Neural crest cell (in vitro differentiated cells): ENCODE data around the gene LRRC75B. TPM values are rescaled to one million over a fixed set of nuclear protein-coding genes. Genes with fewer than 3 reads are reported as not detected.
"Not testable (repeated sequence)": the region's sequence is repeated elsewhere in the genome, so short reads cannot be mapped to it uniquely, and the experiment has no call there.

ENCODE experiments used
- DNase-seq: peaks from one replicate; pipeline ENCODE4 v3.0.0; 2021; ENCODE audit warnings: low read depth, mixed read lengths, low spot score
- H3K27ac Mint-ChIP-seq: one replicate; pipeline ENCODE4 v1.8.0; 2021; ENCODE audit warnings: mild to moderate bottlenecking, mixed read lengths; ENCODE audit not compliant: unreplicated experiment
- H3K27me3 Mint-ChIP-seq: 2 replicates; pipeline ENCODE4 v1.8.0; 2021; ENCODE audit warnings: low read depth, mild to moderate bottlenecking, mixed read lengths
- H3K36me3 Mint-ChIP-seq: 2 replicates; pipeline ENCODE4 v1.8.0; 2021; ENCODE audit warnings: low read depth, mild to moderate bottlenecking, mixed read lengths
- H3K4me1 Mint-ChIP-seq: 2 replicates; pipeline ENCODE4 v1.8.0; 2021; ENCODE audit warnings: mixed read lengths
- H3K4me3 Mint-ChIP-seq: one replicate; pipeline ENCODE4 v1.8.0; 2021; ENCODE audit warnings: mild to moderate bottlenecking, mixed read lengths
- H3K9me3 Mint-ChIP-seq: 2 replicates; pipeline ENCODE4 v1.8.0; 2021; ENCODE audit warnings: mixed read lengths
- total RNA-seq: library from RNA; stranded (reverse); gene quantifications from 2 replicates; pipeline ENCODE4 v1.2.1, GENCODE V29; 2021
- TF ChIP-seq, protein P1 (sequence below): fragments of 200-600 bp; sonication (generic); conservative IDR thresholded peaks from 2 replicates; pipeline ENCODE4 v1.5.0; 2021; ENCODE audit warnings: antibody characterized with exemption, mild to moderate bottlenecking

Gene LRRC75B
- total RNA-seq, 1 donor from 2014 or later: 16.7 TPM

DNA sequence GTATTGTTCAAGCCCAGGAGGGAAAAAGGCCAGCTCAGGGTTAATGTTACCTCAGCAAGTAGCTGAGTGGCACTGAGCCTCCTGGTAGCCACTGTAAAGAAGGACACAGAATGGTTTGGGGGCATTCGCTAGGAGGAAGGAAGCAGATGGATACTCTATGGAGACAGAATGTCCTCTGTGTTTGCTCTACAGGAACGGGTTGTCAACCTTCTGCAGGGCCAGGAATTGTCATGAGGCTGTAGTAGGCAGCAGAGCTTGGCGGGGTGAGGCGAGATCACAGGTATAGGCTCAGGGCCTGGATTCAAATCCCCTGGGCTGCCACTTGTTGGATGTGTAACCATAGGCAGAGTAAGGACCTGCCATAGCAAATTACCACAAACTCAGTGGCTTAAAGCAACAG, 3.0 kb upstream of the LRRC75B start:
- no peak overlapping the region for H3K27ac Mint-ChIP-seq
- H3K9me3 Mint-ChIP-seq: no peaks in the 10 kb centered on the region
- no peak overlapping the region for H3K4me3 Mint-ChIP-seq
- H3K4me1 Mint-ChIP-seq: peaks cover 11% of the 10 kb centered on the region
- TF ChIP-seq, protein P1, sequence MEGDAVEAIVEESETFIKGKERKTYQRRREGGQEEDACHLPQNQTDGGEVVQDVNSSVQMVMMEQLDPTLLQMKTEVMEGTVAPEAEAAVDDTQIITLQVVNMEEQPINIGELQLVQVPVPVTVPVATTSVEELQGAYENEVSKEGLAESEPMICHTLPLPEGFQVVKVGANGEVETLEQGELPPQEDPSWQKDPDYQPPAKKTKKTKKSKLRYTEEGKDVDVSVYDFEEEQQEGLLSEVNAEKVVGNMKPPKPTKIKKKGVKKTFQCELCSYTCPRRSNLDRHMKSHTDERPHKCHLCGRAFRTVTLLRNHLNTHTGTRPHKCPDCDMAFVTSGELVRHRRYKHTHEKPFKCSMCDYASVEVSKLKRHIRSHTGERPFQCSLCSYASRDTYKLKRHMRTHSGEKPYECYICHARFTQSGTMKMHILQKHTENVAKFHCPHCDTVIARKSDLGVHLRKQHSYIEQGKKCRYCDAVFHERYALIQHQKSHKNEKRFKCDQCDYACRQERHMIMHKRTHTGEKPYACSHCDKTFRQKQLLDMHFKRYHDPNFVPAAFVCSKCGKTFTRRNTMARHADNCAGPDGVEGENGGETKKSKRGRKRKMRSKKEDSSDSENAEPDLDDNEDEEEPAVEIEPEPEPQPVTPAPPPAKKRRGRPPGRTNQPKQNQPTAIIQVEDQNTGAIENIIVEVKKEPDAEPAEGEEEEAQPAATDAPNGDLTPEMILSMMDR: no peak
- H3K36me3 Mint-ChIP-seq: no peaks in the 10 kb centered on the region
- H3K27me3 Mint-ChIP-seq: no peaks in the 10 kb centered on the region
- no peak for DNase-seq

DNA sequence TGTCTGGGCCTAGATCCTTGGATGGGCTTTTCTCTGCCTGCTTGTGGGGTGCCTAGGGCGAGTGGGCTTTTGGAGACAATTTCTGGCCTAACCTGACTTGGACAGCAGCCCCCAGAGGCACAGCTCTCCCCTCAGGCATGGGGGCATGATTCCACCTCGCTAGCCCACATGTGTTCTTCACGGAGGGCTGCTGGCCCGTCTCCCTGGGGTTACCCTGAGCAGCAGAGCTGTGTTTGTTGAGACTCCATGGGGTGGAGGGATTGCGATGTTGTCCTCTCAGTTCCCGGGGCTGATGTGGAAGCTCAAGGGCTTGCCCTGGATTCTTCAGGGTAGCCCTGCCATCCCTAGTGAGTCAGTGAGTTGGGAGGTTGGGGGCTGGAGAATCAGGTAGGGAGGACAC, 2.4 kb upstream of the LRRC75B start:
- Mint-ChIP-seq H3K9me3 (no peaks in the 10 kb centered on the region), H3K4me1 (peaks cover 11% of the 10 kb centered on the region), H3K27me3 (no peaks in the 10 kb centered on the region), H3K4me3 (peak overlapping the region; percentile 27), H3K36me3 (no peaks in the 10 kb centered on the region), H3K27ac (peak overlapping the region; percentile 27)
- TF ChIP-seq, protein P1: no peak
- no peak for DNase-seq

- Mint-ChIP-seq H3K4me3 (peak overlapping the region; percentile 41), H3K4me1 (peaks cover 11% of the 10 kb centered on the region), H3K27ac (no peak overlapping the region), H3K9me3 (no peaks in the 10 kb centered on the region), H3K27me3 (no peaks in the 10 kb centered on the region), H3K36me3 (no peaks in the 10 kb centered on the region)
- no peak for DNase-seq
- TF ChIP-seq, protein P1: no peak
Observed at GRCh38 chr22:24594569-24595120, 1.8 kb upstream of the LRRC75B start.

- DNase-seq: no peak
- Mint-ChIP-seq H3K4me1 (peaks cover 11% of the 10 kb centered on the region), H3K9me3 (no peaks in the 10 kb centered on the region), H3K4me3 (peak overlapping the region; percentile 86), H3K27ac (no peak overlapping the region), H3K36me3 (no peaks in the 10 kb centered on the region), H3K27me3 (no peaks in the 10 kb centered on the region)
- TF ChIP-seq, protein P1: no peak
Observed at GRCh38 chr22:24593836-24594568, 1.1 kb upstream of the LRRC75B start.

- DNase-seq, H3K27me3 Mint-ChIP-seq, H3K9me3 Mint-ChIP-seq, H3K36me3 Mint-ChIP-seq, H3K27ac Mint-ChIP-seq: not testable (repeated sequence)
- H3K4me1 Mint-ChIP-seq: peaks cover 11% of the 10 kb centered on the region
- peak overlapping the region; percentile 86 for H3K4me3 Mint-ChIP-seq
Observed at GRCh38 chr22:24593559-24593835, 624 bp upstream of the LRRC75B start.

GRCh38 chr22:24592058-24592850, 619 bp downstream of the LRRC75B start:
- no peaks in the 10 kb centered on the region for H3K9me3 Mint-ChIP-seq
- H3K4me3 Mint-ChIP-seq: peak overlapping the region; percentile 96
- H3K27me3 Mint-ChIP-seq: no peaks in the 10 kb centered on the region
- H3K4me1 Mint-ChIP-seq: peaks cover 11% of the 10 kb centered on the region
- TF ChIP-seq, protein P1: no peak
- no peaks in the 10 kb centered on the region for H3K36me3 Mint-ChIP-seq
- H3K27ac Mint-ChIP-seq: peak overlapping the region; percentile 95
- peak; percentile 29 for DNase-seq
